GM19324 (cell line): ENCODE data around the gene CDK5RAP1.
"Not testable (repeated sequence)": the region's sequence is repeated elsewhere in the genome, so short reads cannot be mapped to it uniquely, and the experiment has no call there.

ENCODE experiments used
- ATAC-seq: cut with Tn5 transposase; IDR thresholded peaks from one replicate; pipeline ENCODE4 v1.9.1; 2021; ENCODE audit warnings: mild to moderate bottlenecking, moderate library complexity; ENCODE audit not compliant: unreplicated experiment, low FRiP score

The CDK5RAP1 gene

GRCh38 chr20:33401184-33401920 is at the start of gene CDK5RAP1:
TSS of gene CDK5RAP1 (minus strand) at chr20:33401519. CDS start at chr20:33397064, 4,455 bp downstream.
- peak; percentile 76 for ATAC-seq

GRCh38 chr20:33450867-33451266 is 49.5 kb upstream of the CDK5RAP1 start:
- ATAC-seq: no peak

- ATAC-seq: no peak
Measured at GRCh38 chr20:33445881-33446625, 44.7 kb upstream of the CDK5RAP1 start.

GRCh38 chr20:33444797-33445560 is 43.7 kb upstream of the CDK5RAP1 start:
- ATAC-seq: no peak

- ATAC-seq: peak; percentile 86
Measured at GRCh38 chr20:33443512-33444239, 42.4 kb upstream of the CDK5RAP1 start, which contains the start of gene SNTA1. TSS of gene SNTA1 (minus strand) at chr20:33443763. CDS start at chr20:33443620, 143 bp downstream.

GRCh38 chr20:33443006-33443511 is 41.7 kb upstream of the CDK5RAP1 start:
- peak; percentile 23 for ATAC-seq

GRCh38 chr20:33442136-33443005 is 41.1 kb upstream of the CDK5RAP1 start:
- ATAC-seq: no peak

GRCh38 chr20:33441142-33441955 is 40.0 kb upstream of the CDK5RAP1 start:
- ATAC-seq: no peak

- not testable (repeated sequence) for ATAC-seq
Measured at GRCh38 chr20:33440562-33440961, 39.2 kb upstream of the CDK5RAP1 start.

- ATAC-seq: no peak
Measured at GRCh38 chr20:33438481-33438880, 37.2 kb upstream of the CDK5RAP1 start.

GRCh38 chr20:33437141-33437911 is 36.0 kb upstream of the CDK5RAP1 start:
- no peak for ATAC-seq

- no peak for ATAC-seq
Measured at GRCh38 chr20:33434434-33434833, 33.1 kb upstream of the CDK5RAP1 start.

- no peak for ATAC-seq
Measured at GRCh38 chr20:33433465-33434234, 32.3 kb upstream of the CDK5RAP1 start.

- ATAC-seq: no peak
Measured at GRCh38 chr20:33431797-33432381, 30.6 kb upstream of the CDK5RAP1 start.

- not testable (repeated sequence) for ATAC-seq
Measured at GRCh38 chr20:33423875-33424274, 22.6 kb upstream of the CDK5RAP1 start.

- ATAC-seq: no peak
Measured at GRCh38 chr20:33423141-33423834, 22.0 kb upstream of the CDK5RAP1 start.
